HCT116 (cell line): Measurements from ENCODE around the gene MOGAT3. TPM values are rescaled to one million over a fixed set of nuclear protein-coding genes. Genes with fewer than 3 reads are reported as not detected.

Experiments used
- ATF3 ChIP-seq: IDR thresholded peaks from 2 replicates; pipeline ENCODE4 v1.6.1; 2012
- CEBPB ChIP-seq: IDR thresholded peaks from 2 replicates; pipeline ENCODE4 v1.6.1; 2012; ENCODE audit warnings: low read depth
- CTCF ChIP-seq, 3 experiments: fragments of 200-600 bp in 1 of 3; sonication (generic) in 1 of 3; IDR thresholded peaks in 2 of 3; conservative IDR thresholded peaks in 1 of 3; 2 replicates each; pipeline ENCODE4 v1.5.1; 2012 to 2017; ENCODE audit warnings: low read depth in 2 of 3, low read length in 2 of 3, antibody characterized with exemption in 1 of 3, borderline replicate concordance in 1 of 3, control low read depth in 1 of 3, mild to moderate bottlenecking in 1 of 3, mixed read lengths in 1 of 3, mixed run types in 1 of 3, moderate library complexity in 1 of 3; ENCODE audit not compliant: insufficient read depth in 1 of 3
- EGR1 ChIP-seq: IDR thresholded peaks from 2 replicates; pipeline ENCODE4 v1.6.1; 2012; ENCODE audit warnings: low read depth
- EZH2 ChIP-seq: fragments of 200-600 bp; sonication (generic); IDR thresholded peaks from 2 replicates; pipeline ENCODE4 v1.6.1; 2017; ENCODE audit warnings: antibody characterized with exemption, mixed run types
- EZH2phosphoT487 ChIP-seq: fragments of 200-600 bp; IDR thresholded peaks from 2 replicates; pipeline ENCODE4 v1.6.1; 2018; ENCODE audit warnings: antibody characterized with exemption, borderline replicate concordance
- REST ChIP-seq: IDR thresholded peaks from 2 replicates; pipeline ENCODE4 v1.6.1; 2012; ENCODE audit warnings: low read depth
- SP1 ChIP-seq: IDR thresholded peaks from 2 replicates; pipeline ENCODE4 v1.6.1; 2012; ENCODE audit warnings: low read depth
- ZNF274 ChIP-seq: fragments of 200-500 bp; sonication (Bioruptor generic); IDR thresholded peaks from 2 replicates; pipeline ENCODE4 v1.6.1; 2014; ENCODE audit warnings: mild to moderate bottlenecking, low read depth, low read length, inconsistent platforms
- total RNA-seq: library from RNA; stranded (reverse); gene quantifications from one replicate; pipeline ENCODE4 v1.2.1, GENCODE V29; 2021; ENCODE audit not compliant: unreplicated experiment

MOGAT3 gene
- total RNA-seq, 1 experiment from 2014 or later = not detected

GRCh38 chr7:101155303-101155702 lies 45.5 kb downstream of the MOGAT3 start (continued):
- TF ChIP-seq REST (no peak), CEBPB (no peak), EZH2phosphoT487 (no peak), ZNF274 (no peak), EGR1 (no peak), ATF3 (no peak), EZH2 (no peak), CTCF (IDR thresholded peaks at IDR 0.05 in 2 of 3, conservative IDR thresholded peaks at IDR 0.05 in 1 of 3; ENCODE audit: borderline replicate concordance in 1 of 3, insufficient read depth in 1 of 3, low read depth in 2 of 3, low read length in 2 of 3) (no peak), SP1 (no peak)
